ENCODE results near the gene MAN2B1. TPM values are rescaled to one million over a fixed set of nuclear protein-coding genes. Genes with fewer than 3 reads are reported as not detected.
"Not testable (repeated sequence)": the region's sequence is repeated elsewhere in the genome, so short reads cannot be mapped to it uniquely, and the experiment has no call there.

The MAN2B1 gene
- total RNA-seq: 10 to 100 TPM; 12.3 to 95.9 (median 38.0) TPM

- peak; percentile 45 to 92 (median 85) for ATAC-seq (replicated peaks in 6 of 8)
- WGBS, 10 experiments: 0 to 20% (median 4%) methylated on average over 1 to 13 of the region's 46 CpGs; no CpG with 5 or more reads in 5 of the 10 experiments
- peaks cover 16 to 23% of the 10 kb centered on the region in 2 donors for H3K4me1 ChIP-seq (replicated peaks in 1 of 2)
- H3K27ac ChIP-seq: peak within 1 kb of the TSS; percentile 28 to 65
- H3K4me3 ChIP-seq: peak within 1 kb of the TSS; percentile 50 to 99 (median 81)
- in situ Hi-C loops (cut with MboI; ENCODE audit: low pct_unique_long_range_greater_than_20kb in 2 of 9, low sequenced_read_pairs in 9 of 9, unreplicated experiment in 9 of 9): no loop called here
Observed at GRCh38 chr19:12666265-12667048, at the start of gene MAN2B1, which contains the start of gene WDR83. Gene MAN2B1 (minus strand): TSS chr19:12666742. CDS start chr19:12666701, 41 bp downstream. Gene WDR83 (plus strand): TSS chr19:12666807. CDS start chr19:12669791, 2,984 bp downstream.

DNA sequence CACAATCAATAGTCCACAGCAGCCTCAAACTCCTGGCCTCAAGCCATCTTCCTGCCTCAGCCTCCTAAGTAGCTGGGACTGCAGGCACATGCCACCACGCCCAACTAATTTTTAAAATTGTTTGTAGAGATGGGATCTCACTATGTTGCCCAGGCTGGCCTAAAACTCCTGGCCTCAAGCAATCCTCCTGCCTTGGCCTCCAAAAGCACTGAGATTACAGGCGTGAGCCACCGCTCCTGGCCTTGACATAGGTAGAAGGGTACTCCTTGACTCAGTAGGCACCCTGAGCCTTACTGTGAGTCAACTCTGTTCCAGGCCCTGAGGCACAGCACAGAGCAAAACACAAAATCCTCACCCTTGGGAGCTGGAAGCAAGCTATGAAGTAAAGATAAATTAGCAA, 49.4 kb upstream of the MAN2B1 start:
- ATAC-seq (replicated peaks in 6 of 8): no peak
- Histone ChIP-seq H3K27ac (no peak overlapping the region), H3K4me3 (no peak overlapping the region), H3K4me1 (replicated peaks in 1 of 2) (peaks cover 4 to 10% of the 10 kb centered on the region in 2 donors)
- in situ Hi-C loops (cut with MboI; ENCODE audit: low pct_unique_long_range_greater_than_20kb in 2 of 9, low sequenced_read_pairs in 9 of 9, unreplicated experiment in 9 of 9): no loop called here
- WGBS, 10 experiments: 90 to 100% methylated on average over 2 of the region's 3 CpGs; no CpG with 5 or more reads in 8 of the 10 experiments

DNA sequence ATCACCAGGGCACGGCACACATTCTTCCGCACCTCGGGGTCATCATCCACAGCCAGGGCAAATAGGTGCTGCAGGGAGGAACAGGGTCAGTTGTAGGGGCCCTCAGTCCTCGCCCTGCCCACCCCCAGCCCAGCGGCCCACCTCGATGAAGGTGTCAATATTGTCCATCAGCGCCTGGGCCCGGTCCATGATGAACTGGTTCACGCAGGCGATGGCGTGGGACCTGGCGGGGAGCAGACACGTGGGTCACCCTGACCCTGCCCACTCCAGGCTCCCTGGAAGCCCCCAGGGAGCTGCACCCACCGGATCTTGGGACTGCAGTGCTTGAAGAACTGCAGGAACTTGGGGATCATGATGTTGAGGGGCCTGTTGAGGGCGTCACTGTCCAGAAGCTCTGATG, 48.6 kb upstream of the MAN2B1 start:
- Histone ChIP-seq H3K27ac (no peak overlapping the region), H3K4me1 (replicated peaks in 1 of 2) (peaks cover 0 to 5% of the 10 kb centered on the region in 2 donors), H3K4me3 (no peak overlapping the region)
- peak in 1 of 8 experiments; percentile 19 for ATAC-seq (replicated peaks in 6 of 8)
- WGBS, 10 experiments: 96 to 100% methylated on average over 1 to 7 of the region's 15 CpGs; no CpG with 5 or more reads in 8 of the 10 experiments
- in situ Hi-C loops (cut with MboI; ENCODE audit: low pct_unique_long_range_greater_than_20kb in 2 of 9, low sequenced_read_pairs in 9 of 9, unreplicated experiment in 9 of 9): no loop called here

DNA sequence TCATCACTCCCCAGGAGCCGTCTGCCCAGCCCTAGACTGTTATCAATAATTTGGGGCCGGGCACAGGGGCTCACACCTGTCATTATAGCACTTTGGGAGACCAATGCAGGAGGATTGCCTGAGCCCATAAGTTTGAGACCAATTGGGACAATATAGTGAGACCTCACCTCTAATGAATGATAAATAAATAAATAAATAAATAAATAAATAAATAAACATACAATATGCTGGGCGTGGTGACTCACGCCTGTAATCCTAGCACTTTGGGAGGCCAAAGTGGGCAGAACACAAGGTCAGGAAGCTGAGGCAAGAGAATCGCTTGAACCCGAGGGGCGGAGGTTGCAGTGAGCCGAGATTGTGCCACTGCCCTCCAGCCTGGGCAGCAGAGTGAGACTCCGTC, 46.8 kb upstream of the MAN2B1 start:
- H3K4me1 ChIP-seq (replicated peaks in 1 of 2); ATAC-seq (replicated peaks in 6 of 8); H3K27ac ChIP-seq; in situ Hi-C loops (cut with MboI; ENCODE audit: low pct_unique_long_range_greater_than_20kb in 2 of 9, low sequenced_read_pairs in 9 of 9, unreplicated experiment in 9 of 9); H3K4me3 ChIP-seq: not testable (repeated sequence)
- WGBS, 10 experiments: 78 to 100% (median 91%) methylated on average over 1 to 7 of the region's 9 CpGs; no CpG with 5 or more reads in 1 of the 10 experiments

DNA sequence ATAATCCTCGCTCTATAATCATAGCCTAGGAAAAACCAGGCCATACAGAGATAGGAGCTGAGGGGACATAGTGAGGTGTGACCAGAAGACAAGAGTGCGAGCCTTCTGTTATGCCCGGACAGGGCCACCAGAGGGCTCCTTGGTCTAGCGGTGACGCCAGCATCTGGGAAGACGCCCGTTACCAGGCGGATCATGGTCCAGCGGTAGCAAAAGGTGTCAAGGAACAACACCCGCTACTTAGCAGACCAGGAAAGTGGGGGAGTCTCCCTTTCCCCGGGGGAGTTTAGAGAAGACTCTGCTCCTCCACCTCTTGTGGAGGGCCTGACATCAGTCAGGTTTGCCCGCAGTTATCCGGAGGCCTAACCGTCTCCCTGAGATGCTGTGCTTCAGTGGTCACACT, 45.5 kb upstream of the MAN2B1 start:
- WGBS, 10 experiments: no CpG with 5 or more reads among the region's 14 CpGs
- H3K27ac ChIP-seq; in situ Hi-C loops (cut with MboI; ENCODE audit: low pct_unique_long_range_greater_than_20kb in 2 of 9, low sequenced_read_pairs in 9 of 9, unreplicated experiment in 9 of 9); H3K4me3 ChIP-seq; H3K4me1 ChIP-seq (replicated peaks in 1 of 2); ATAC-seq (replicated peaks in 6 of 8): not testable (repeated sequence)

DNA sequence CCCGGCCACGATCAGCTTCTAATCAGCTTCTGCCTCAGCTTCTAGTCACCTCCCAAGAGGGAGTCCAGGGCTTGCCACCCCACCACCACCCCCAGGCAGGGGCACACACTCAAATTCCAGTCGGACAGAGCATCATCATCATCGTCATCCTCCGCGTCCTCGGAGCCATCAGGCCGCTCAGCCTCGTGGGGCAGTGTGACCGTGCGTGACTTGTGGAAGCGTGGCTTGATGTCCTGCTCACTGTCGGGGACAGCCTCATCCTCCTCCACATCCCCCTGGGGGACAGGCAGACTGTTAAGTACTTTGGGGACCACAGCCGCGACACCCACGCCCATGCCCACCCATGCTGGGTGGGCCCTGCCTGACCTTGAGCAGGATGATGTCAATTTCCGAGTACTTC, 44.6 kb upstream of the MAN2B1 start:
- peak in 2 of 8 experiments; percentile 8 to 15 for ATAC-seq (replicated peaks in 6 of 8)
- Histone ChIP-seq H3K4me3 (no peak overlapping the region), H3K4me1 (replicated peaks in 1 of 2) (no peaks in the 10 kb centered on the region), H3K27ac (no peak overlapping the region)
- WGBS, 10 experiments: 88 to 96% (median 90%) methylated on average over 2 to 6 of the region's 17 CpGs; no CpG with 5 or more reads in 7 of the 10 experiments
- in situ Hi-C loops (cut with MboI; ENCODE audit: low pct_unique_long_range_greater_than_20kb in 2 of 9, low sequenced_read_pairs in 9 of 9, unreplicated experiment in 9 of 9): no loop called here

DNA sequence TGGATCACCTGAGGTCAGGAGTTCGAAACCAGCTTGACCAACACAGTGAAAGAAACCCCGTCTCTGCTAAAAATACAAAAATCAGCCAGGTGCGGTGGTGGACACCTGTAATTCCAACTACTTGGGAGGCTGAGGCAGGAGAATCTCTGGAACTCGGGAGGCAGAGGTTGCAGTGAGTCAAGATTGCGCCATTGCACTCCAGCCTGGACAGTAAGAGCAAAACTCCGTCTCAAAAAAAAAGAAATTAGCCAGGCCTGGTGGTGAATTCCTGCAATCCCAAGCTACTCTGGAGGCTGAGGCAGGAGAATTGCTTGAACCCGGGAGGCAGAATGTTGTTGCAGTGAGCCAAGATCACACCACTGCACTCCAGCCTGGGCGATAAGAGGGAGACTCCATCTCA, 42.1 kb upstream of the MAN2B1 start:
- WGBS, 10 experiments: 60 to 100% (median 97%) methylated on average over 1 to 6 of the region's 8 CpGs; no CpG with 5 or more reads in 1 of the 10 experiments
- in situ Hi-C loops (cut with MboI; ENCODE audit: low pct_unique_long_range_greater_than_20kb in 2 of 9, low sequenced_read_pairs in 9 of 9, unreplicated experiment in 9 of 9): no loop called here
- ATAC-seq (replicated peaks in 6 of 8): no peak
- Histone ChIP-seq H3K27ac (no peak overlapping the region), H3K4me3 (no peak overlapping the region), H3K4me1 (replicated peaks in 1 of 2) (no peaks in the 10 kb centered on the region)

DNA sequence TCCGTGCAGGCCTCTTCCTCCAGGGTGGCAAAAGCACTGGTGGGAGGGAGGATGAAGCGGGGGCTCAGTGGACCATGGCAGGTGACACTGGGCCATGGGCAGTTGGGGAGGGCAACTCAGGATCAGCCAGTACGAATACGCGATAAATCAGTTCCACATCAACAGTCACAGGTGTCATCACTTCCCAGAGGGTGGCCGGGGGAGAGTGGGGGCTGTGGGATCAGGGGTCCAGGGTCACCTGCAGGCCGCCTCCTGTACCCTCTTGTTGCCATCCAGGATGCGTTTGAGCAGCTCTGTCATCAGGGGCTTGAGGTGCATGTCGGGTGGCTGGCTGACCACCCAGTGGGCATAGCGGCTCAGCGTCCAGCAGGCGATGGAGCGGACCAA, 39.8 kb upstream of the MAN2B1 start:
- no peak for ATAC-seq (replicated peaks in 6 of 8)
- Histone ChIP-seq H3K4me1 (replicated peaks in 1 of 2) (peaks cover 8 to 9% of the 10 kb centered on the region in 2 donors), H3K4me3 (no peak overlapping the region), H3K27ac (no peak overlapping the region)
- in situ Hi-C loops (cut with MboI; ENCODE audit: low pct_unique_long_range_greater_than_20kb in 2 of 9, low sequenced_read_pairs in 9 of 9, unreplicated experiment in 9 of 9): no loop called here
- WGBS, 10 experiments: 95 to 100% (median 100%) methylated on average over 1 to 4 of the region's 13 CpGs; no CpG with 5 or more reads in 7 of the 10 experiments

- in situ Hi-C loops (cut with MboI; ENCODE audit: low pct_unique_long_range_greater_than_20kb in 2 of 9, low sequenced_read_pairs in 9 of 9, unreplicated experiment in 9 of 9): no loop called here
- ATAC-seq (replicated peaks in 6 of 8): no peak
Observed at GRCh38 chr19:12705654-12706331, 39.3 kb upstream of the MAN2B1 start.

DNA sequence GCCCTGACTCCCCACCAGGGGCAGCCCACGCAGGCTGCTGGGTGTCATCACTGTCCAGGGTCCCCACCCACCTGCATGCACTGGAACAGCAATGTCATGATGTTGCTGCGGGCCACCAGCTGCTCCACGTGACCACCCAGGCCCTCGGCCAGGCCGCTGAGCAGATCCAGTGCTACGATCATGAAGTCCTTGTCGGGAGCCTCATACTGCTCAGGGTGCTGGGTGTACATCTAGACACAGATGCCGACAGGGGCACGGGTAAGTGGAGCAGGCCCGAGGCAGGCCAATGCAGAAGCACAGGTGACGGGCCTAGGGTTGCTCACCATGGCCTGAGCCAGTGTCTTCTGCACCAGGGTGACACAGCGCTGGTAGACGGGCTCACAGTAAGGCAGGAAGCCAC, 38.6 kb upstream of the MAN2B1 start:
- Histone ChIP-seq H3K4me1 (replicated peaks in 1 of 2) (peaks cover 8 to 9% of the 10 kb centered on the region in 2 donors), H3K27ac (no peak overlapping the region), H3K4me3 (no peak overlapping the region)
- no peak for ATAC-seq (replicated peaks in 6 of 8)
- in situ Hi-C loops (cut with MboI; ENCODE audit: low pct_unique_long_range_greater_than_20kb in 2 of 9, low sequenced_read_pairs in 9 of 9, unreplicated experiment in 9 of 9): no loop called here
- WGBS, 10 experiments: 87 to 100% (median 100%) methylated on average over 2 to 9 of the region's 13 CpGs; no CpG with 5 or more reads in 5 of the 10 experiments

More at GRCh38 chr19:12705654-12706331, 39.3 kb upstream of the MAN2B1 start:
- 89 to 100% (median 90%) methylated on average over 1 to 7 of the region's 29 CpGs; no CpG with 5 or more reads in 7 of the 10 experiments for WGBS, 10 experiments
- H3K27ac ChIP-seq: no peak overlapping the region
- H3K4me1 ChIP-seq (replicated peaks in 1 of 2): peaks cover 8 to 9% of the 10 kb centered on the region in 2 donors
- no peak overlapping the region for H3K4me3 ChIP-seq

DNA sequence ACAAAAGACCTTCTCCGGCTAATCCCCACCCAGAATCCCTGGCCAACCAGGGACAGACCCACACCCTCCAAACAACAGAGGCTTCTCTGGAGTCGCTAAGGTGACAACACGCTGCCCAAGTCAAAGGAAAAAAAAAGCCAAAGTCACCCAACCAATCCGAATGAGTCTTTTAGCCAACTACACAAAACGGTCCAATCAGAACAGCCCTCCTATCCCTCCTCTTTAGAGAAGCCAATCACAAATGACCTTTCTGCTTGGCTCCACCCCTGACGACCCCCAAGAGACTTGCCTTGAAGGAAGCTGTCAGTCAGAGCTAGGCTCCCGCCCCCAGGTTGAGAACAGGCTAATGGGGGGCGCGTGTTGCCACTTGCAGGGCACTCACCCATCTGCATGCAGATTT, 36.5 kb upstream of the MAN2B1 start:
- ATAC-seq (replicated peaks in 6 of 8): peak; percentile 6 to 88 (median 86)
- H3K27ac ChIP-seq: peak overlapping the region; percentile 58 to 91
- 50 to 100% (median 90%) methylated on average over 1 to 3 of the region's 9 CpGs; no CpG with 5 or more reads in 6 of the 10 experiments for WGBS, 10 experiments
- in situ Hi-C loops (cut with MboI; ENCODE audit: low pct_unique_long_range_greater_than_20kb in 2 of 9, low sequenced_read_pairs in 9 of 9, unreplicated experiment in 9 of 9): no loop called here
- peaks cover 8 to 9% of the 10 kb centered on the region in 2 donors for H3K4me1 ChIP-seq (replicated peaks in 1 of 2)
- H3K4me3 ChIP-seq: peak overlapping the region in 1 of 5 donors; percentile 9

GRCh38 chr19:12701596-12702282, 35.2 kb upstream of the MAN2B1 start:
- in situ Hi-C loops (cut with MboI; ENCODE audit: low pct_unique_long_range_greater_than_20kb in 2 of 9, low sequenced_read_pairs in 9 of 9, unreplicated experiment in 9 of 9): no loop called here
- H3K4me3 ChIP-seq: no peak overlapping the region
- H3K27ac ChIP-seq: no peak overlapping the region
- ATAC-seq (replicated peaks in 6 of 8): peak in 3 of 8 experiments; percentile 11 to 19 (median 16)
- H3K4me1 ChIP-seq (replicated peaks in 1 of 2): peaks cover 9 to 10% of the 10 kb centered on the region in 2 donors
- WGBS, 10 experiments: 100% methylated on average over 1 to 6 of the region's 33 CpGs; no CpG with 5 or more reads in 8 of the 10 experiments
